ENCODE results near the gene MYH9. TPM values are rescaled to one million over a fixed set of nuclear protein-coding genes. Genes with fewer than 3 reads are reported as not detected.
A peak's percentile ranks its signal among the peaks of the same experiment; 100 is the strongest.

Gene MYH9
- total RNA-seq, 1 experiment from 2014 or later, result 653 TPM

DNA sequence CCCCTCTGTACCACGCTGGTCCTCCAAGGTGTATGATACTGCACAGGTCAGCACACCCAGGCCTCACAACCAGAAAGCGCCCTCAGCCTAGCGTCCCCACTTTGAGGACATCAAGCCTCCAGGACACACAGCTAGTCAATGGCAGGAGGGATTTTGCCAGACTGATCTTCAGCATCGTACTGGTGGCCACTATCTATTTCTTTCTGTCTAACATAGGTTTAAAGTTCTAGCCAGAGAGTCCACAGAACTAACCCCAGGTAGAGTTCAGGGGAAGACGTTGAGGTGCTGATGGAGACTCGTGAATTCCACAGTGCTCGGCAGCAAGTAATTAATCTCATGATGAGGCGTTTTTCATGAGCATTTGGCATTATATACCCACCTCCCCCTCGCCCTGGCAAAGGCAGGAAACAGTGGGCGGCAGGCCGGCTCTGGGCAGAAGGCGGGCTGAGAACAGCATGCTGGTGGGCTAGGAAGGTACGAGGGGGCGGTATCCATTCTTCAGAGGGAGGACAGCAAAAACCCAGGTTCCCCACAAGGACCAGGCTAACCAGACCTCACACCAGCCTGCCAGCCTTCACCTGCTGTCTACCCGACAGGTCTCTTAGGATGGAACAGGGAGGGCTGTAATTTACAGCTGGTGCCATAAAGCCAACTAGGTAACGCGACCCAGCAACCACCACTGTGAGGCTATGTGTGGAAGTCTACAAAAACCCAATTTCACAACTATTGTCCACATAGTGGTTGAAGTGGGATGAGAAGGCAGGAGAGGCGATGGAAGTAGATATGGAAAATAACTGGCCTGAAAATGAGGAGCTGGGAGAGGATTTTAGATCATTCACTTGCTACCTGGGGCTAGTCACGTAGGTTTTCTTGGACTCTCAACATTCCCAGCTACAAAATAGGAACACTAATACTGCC is 18.5 kb downstream of the MYH9 start:
- Mint-ChIP-seq H3K9me3 (ENCODE audit: unreplicated experiment) (no peaks in the 10 kb centered on the region), H3K4me1 (ENCODE audit: insufficient read depth, unreplicated experiment) (peaks cover 68% of the 10 kb centered on the region), H3K4me3 (ENCODE audit: unreplicated experiment) (peak overlapping the region; percentile 60), H3K27me3 (ENCODE audit: insufficient read depth, unreplicated experiment) (no peaks in the 10 kb centered on the region), H3K36me3 (ENCODE audit: insufficient read depth, unreplicated experiment) (peaks cover 29% of the 10 kb centered on the region), H3K27ac (ENCODE audit: low read depth, unreplicated experiment) (peak overlapping the region; percentile 79)
- BruUV-seq (replicated peaks), result no TSS peak
- DNase-seq (ENCODE audit: unreplicated experiment), result no peak
- intact Hi-C loops (cut with micrococcal nuclease), result no loop called here
- ChIA-PET CTCF (interaction anchor here (0.5 to 2.3 kb wide), 7 partner anchors 12 to 117 kb away, joined by 3 to 9 read pairs (median 3); no protein-coding TSS in a partner anchor), POLR2A (interaction anchor here (0.7 to 8.8 kb wide), 11 partner anchors 8 to 112 kb away, joined by 3 to 88 read pairs (median 9); partner anchors contain the start of genes MYH9 and TXN2)
- TF ChIP-seq, protein P1, sequence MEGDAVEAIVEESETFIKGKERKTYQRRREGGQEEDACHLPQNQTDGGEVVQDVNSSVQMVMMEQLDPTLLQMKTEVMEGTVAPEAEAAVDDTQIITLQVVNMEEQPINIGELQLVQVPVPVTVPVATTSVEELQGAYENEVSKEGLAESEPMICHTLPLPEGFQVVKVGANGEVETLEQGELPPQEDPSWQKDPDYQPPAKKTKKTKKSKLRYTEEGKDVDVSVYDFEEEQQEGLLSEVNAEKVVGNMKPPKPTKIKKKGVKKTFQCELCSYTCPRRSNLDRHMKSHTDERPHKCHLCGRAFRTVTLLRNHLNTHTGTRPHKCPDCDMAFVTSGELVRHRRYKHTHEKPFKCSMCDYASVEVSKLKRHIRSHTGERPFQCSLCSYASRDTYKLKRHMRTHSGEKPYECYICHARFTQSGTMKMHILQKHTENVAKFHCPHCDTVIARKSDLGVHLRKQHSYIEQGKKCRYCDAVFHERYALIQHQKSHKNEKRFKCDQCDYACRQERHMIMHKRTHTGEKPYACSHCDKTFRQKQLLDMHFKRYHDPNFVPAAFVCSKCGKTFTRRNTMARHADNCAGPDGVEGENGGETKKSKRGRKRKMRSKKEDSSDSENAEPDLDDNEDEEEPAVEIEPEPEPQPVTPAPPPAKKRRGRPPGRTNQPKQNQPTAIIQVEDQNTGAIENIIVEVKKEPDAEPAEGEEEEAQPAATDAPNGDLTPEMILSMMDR (IDR thresholded peaks at IDR 0.05; ENCODE audit: unreplicated experiment), result no peak

DNA sequence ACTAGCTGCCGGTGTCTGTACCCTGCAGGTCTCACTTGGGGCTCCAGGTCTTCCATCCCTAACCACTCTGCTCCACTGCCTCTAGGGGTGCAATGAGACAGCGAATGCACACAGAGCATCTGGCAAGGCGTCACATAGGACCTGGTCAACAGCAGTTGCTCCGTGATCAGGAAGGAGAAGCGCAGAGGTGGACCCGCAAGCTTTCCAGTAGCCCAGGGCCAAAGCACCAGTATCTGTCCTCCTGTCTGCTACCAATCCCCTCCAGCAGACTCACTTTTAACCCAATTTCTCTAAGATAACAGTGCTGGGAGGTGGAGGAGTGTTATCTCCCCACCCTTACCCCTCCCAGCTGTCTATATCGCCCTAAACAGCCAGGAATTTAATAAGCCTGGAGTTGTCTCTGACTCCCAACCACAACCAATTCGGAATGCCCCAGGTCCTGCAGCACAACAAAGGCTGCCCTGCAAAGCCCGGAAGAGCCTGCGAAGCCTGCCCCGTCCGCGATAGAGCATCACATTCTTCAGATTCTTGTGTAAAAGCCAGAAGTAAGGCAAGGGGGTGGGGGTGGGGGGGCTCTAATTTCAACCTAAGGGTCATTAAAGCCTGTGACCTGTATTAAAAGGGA is 19.3 kb downstream of the MYH9 start:
- ChIA-PET CTCF (interaction anchor here (1.1 to 2.1 kb wide), 2 partner anchors 30 to 102 kb away, joined by 3 to 7 read pairs; no protein-coding TSS in a partner anchor), POLR2A (interaction anchor here (0.7 to 8.8 kb wide), 6 partner anchors 9 to 935 kb away, joined by 3 to 88 read pairs (median 6); partner anchors contain the start of gene MYH9)
- intact Hi-C loops (cut with micrococcal nuclease), result no loop called here
- Mint-ChIP-seq H3K27me3 (ENCODE audit: insufficient read depth, unreplicated experiment) (no peaks in the 10 kb centered on the region), H3K36me3 (ENCODE audit: insufficient read depth, unreplicated experiment) (peaks cover 34% of the 10 kb centered on the region), H3K4me3 (ENCODE audit: unreplicated experiment) (peak overlapping the region; percentile 60), H3K27ac (ENCODE audit: low read depth, unreplicated experiment) (peak overlapping the region; percentile 79), H3K4me1 (ENCODE audit: insufficient read depth, unreplicated experiment) (peaks cover 70% of the 10 kb centered on the region), H3K9me3 (ENCODE audit: unreplicated experiment) (no peaks in the 10 kb centered on the region)
- TF ChIP-seq, protein P1 (IDR thresholded peaks at IDR 0.05; ENCODE audit: unreplicated experiment), result no peak
- DNase-seq (ENCODE audit: unreplicated experiment), result peak; percentile 41
- BruUV-seq (replicated peaks), result no TSS peak

DNA sequence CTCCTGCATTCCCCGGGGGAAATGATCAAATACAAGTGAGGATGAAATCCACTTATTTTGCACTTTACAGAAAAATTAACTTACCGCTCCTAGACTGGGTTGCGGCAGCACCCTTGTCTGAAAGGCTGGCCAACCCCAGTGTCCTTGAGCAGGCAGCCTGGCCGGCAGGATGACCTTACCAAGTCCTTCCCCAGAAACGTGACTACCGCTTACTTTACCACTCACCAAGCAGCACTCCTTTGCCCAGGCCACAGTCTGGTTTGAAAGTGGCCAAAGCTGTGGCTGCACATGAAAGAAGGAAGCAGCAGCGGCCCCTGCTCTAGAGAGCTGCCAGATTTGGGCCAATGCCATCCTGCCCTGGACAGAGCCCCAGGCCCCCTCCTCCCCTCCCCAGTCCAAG is 20.3 kb downstream of the MYH9 start:
- no peak for DNase-seq (ENCODE audit: unreplicated experiment)
- Mint-ChIP-seq H3K27ac (ENCODE audit: low read depth, unreplicated experiment) (peak overlapping the region; percentile 79), H3K4me3 (ENCODE audit: unreplicated experiment) (no peak overlapping the region), H3K9me3 (ENCODE audit: unreplicated experiment) (no peaks in the 10 kb centered on the region), H3K4me1 (ENCODE audit: insufficient read depth, unreplicated experiment) (peaks cover 69% of the 10 kb centered on the region), H3K27me3 (ENCODE audit: insufficient read depth, unreplicated experiment) (no peaks in the 10 kb centered on the region), H3K36me3 (ENCODE audit: insufficient read depth, unreplicated experiment) (peaks cover 24% of the 10 kb centered on the region)
- intact Hi-C loops (cut with micrococcal nuclease), result no loop called here
- CTCF ChIA-PET, result interaction anchor here (0.7 to 2.1 kb wide), 3 partner anchors 29 to 103 kb away, joined by 3 to 7 read pairs (median 3); no protein-coding TSS in a partner anchor
- POLR2A ChIA-PET, result interaction anchor here (0.7 to 8.8 kb wide), 5 partner anchors 10 to 34 kb away, joined by 3 to 87 read pairs (median 4); partner anchors contain the start of gene MYH9
- TF ChIP-seq, protein P1 (IDR thresholded peaks at IDR 0.05; ENCODE audit: unreplicated experiment), result no peak
- BruUV-seq (replicated peaks), result no TSS peak

DNA sequence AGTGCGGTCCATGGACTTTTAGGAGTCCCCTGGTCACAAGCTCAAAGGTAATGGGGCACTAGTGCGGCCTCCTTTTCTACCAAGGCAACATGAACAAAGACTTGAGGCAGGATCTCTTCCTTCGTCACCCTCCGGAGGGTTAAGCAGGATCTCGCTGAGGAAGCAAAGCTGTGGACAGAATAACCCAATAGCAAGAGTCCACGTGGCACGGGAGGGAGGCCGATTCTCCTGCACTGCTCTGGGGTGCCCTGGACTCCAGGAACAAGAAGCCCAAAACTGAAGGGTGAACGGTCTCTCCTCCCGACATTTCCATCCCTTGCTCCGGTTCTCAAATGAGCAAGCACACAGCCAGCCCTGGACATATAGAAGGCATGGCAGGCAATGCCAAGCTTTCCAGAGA is 20.7 kb downstream of the MYH9 start:
- no peak for DNase-seq (ENCODE audit: unreplicated experiment)
- H3K4me3 Mint-ChIP-seq (ENCODE audit: unreplicated experiment), result no peak overlapping the region
- intact Hi-C loops (cut with micrococcal nuclease), result no loop called here
- no peaks in the 10 kb centered on the region for H3K9me3 Mint-ChIP-seq (ENCODE audit: unreplicated experiment)
- peaks cover 23% of the 10 kb centered on the region for H3K36me3 Mint-ChIP-seq (ENCODE audit: insufficient read depth, unreplicated experiment)
- ChIA-PET CTCF (interaction anchor here (0.7 to 2.1 kb wide), 3 partner anchors 28 to 104 kb away, joined by 3 to 7 read pairs (median 3); no protein-coding TSS in a partner anchor), POLR2A (interaction anchor here (0.7 to 8.8 kb wide), 6 partner anchors 9 to 34 kb away, joined by 3 to 87 read pairs (median 4); partner anchors contain the start of gene MYH9)
- H3K27ac Mint-ChIP-seq (ENCODE audit: low read depth, unreplicated experiment), result no peak overlapping the region
- BruUV-seq (replicated peaks), result no TSS peak
- H3K4me1 Mint-ChIP-seq (ENCODE audit: insufficient read depth, unreplicated experiment), result peaks cover 65% of the 10 kb centered on the region
- no peaks in the 10 kb centered on the region for H3K27me3 Mint-ChIP-seq (ENCODE audit: insufficient read depth, unreplicated experiment)
- TF ChIP-seq, protein P1 (IDR thresholded peaks at IDR 0.05; ENCODE audit: unreplicated experiment), result no peak

Measured in MCF 10A (cell line).